Urinary bladder (tissue), 4 donors: ENCODE results near the gene TAF6. TPM values are rescaled to one million over a fixed set of nuclear protein-coding genes. Genes with fewer than 3 reads are reported as not detected.

ENCODE experiments used
- DNase-seq: peaks from one replicate; pipeline ENCODE4 v3.0.0-alpha.2; 2015; ENCODE audit errors: extremely low spot score
- H3K27ac ChIP-seq: one replicate; pipeline ENCODE4 v1.5.1; 2013; ENCODE audit warnings: low read depth, mild to moderate bottlenecking, moderate library complexity
- H3K36me3 ChIP-seq: one replicate; pipeline ENCODE4 v1.6.1; 2013; ENCODE audit warnings: mild to moderate bottlenecking, moderate library complexity; ENCODE audit not compliant: insufficient read depth
- H3K4me1 ChIP-seq: one replicate; pipeline ENCODE4 v1.6.1; 2013; ENCODE audit warnings: mild to moderate bottlenecking, moderate library complexity; ENCODE audit not compliant: insufficient read depth
- H3K4me3 ChIP-seq: one replicate; pipeline ENCODE4 v1.5.1; 2013; ENCODE audit warnings: low read depth, low read length
- WGBS: extraction: QIAGEN DNeasy Blood & Tissue Kit; methylation state at CpG from one replicate; pipeline ENCODE4 v1.1.7; 2013; 5-methylcytosine and 5-hydroxymethylcytosine counted together
- polyA plus RNA-seq: library from polyadenylated mRNA; stranded (reverse); fragments of 200-250 nt; gene quantifications from one replicate; pipeline ENCODE4 v1.2.3, GENCODE V29; 2013
- total RNA-seq: library from RNA; depleted of rRNA; stranded (reverse); fragments of >200 nt; gene quantifications from one replicate; pipeline ENCODE4 v1.2.3, GENCODE V29; 2014
- donor health status: healthy with polysubstance abuse.
- donor health status: healthy.

The TAF6 gene
- total RNA-seq (20.6 TPM), polyA plus RNA-seq (55.4 TPM)

- DNase-seq = peak; percentile 93
- under 1% methylated on average over 49 of the region's 49 CpGs for WGBS
- Histone ChIP-seq H3K4me3 (peak within 1 kb of the TSS; percentile 89), H3K36me3 (no peaks in the 10 kb centered on the region), H3K4me1 (no peaks in the 10 kb centered on the region), H3K27ac (peak within 1 kb of the TSS; percentile 40)
These were observed at the start of gene TAF6, which contains the start of gene CNPY4 for GRCh38 chr7:100119072-100119969. Gene TAF6, minus strand, starts transcription at chr7:100119358. Its CDS starts 5,149 bp downstream, at chr7:100114209. Gene CNPY4, plus strand, starts transcription at chr7:100119634. Its CDS starts 111 bp downstream, at chr7:100119745.

- Histone ChIP-seq H3K4me3 (peak overlapping the region; percentile 39), H3K36me3 (no peaks in the 10 kb centered on the region), H3K27ac (peak overlapping the region; percentile 63), H3K4me1 (no peaks in the 10 kb centered on the region)
- 4% methylated on average over 11 of the region's 11 CpGs for WGBS
- DNase-seq = no peak
These were observed 48.8 kb upstream of the TAF6 start for GRCh38 chr7:100167912-100168323.

- no peak overlapping the region for H3K27ac ChIP-seq
- WGBS = 48% methylated on average over 14 of the region's 14 CpGs
These were observed 48.1 kb upstream of the TAF6 start for GRCh38 chr7:100166970-100167911.

GRCh38 chr7:100166317-100166940, 47.3 kb upstream of the TAF6 start:
- no peaks in the 10 kb centered on the region for H3K36me3 ChIP-seq
- no peak overlapping the region for H3K27ac ChIP-seq
- WGBS = 78% methylated on average over 16 of the region's 16 CpGs
- H3K4me3 ChIP-seq = no peak overlapping the region
- H3K4me1 ChIP-seq = no peaks in the 10 kb centered on the region
- no peak for DNase-seq

More at GRCh38 chr7:100166970-100167911, 48.1 kb upstream of the TAF6 start:
- Histone ChIP-seq H3K4me3 (no peak overlapping the region), H3K4me1 (no peaks in the 10 kb centered on the region), H3K36me3 (no peaks in the 10 kb centered on the region)
- DNase-seq = no peak

DNA sequence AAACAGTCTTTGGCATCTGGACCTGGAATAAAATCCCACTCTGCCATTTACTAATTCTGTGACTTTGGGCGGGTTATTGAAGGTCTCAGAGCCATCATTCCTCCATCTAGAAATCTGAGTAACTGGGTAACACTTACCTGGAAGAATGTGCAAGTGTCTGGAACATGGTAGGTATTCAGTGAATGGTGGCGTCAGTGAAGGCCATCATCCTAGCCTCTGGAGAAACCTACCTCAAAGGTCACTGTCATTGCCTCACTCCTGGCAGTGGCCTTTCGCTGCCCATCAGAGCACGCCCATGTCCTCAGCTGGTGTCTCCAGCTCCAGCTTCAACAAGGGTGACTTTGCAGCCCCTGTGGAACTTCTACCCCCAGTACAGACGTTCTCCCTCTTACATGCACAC, 44.7 kb upstream of the TAF6 start:
- no peak for DNase-seq
- H3K4me1 ChIP-seq = no peaks in the 10 kb centered on the region
- H3K4me3 ChIP-seq = no peak overlapping the region
- no peak overlapping the region for H3K27ac ChIP-seq
- 94% methylated on average over 5 of the region's 5 CpGs for WGBS
- no peaks in the 10 kb centered on the region for H3K36me3 ChIP-seq

DNA sequence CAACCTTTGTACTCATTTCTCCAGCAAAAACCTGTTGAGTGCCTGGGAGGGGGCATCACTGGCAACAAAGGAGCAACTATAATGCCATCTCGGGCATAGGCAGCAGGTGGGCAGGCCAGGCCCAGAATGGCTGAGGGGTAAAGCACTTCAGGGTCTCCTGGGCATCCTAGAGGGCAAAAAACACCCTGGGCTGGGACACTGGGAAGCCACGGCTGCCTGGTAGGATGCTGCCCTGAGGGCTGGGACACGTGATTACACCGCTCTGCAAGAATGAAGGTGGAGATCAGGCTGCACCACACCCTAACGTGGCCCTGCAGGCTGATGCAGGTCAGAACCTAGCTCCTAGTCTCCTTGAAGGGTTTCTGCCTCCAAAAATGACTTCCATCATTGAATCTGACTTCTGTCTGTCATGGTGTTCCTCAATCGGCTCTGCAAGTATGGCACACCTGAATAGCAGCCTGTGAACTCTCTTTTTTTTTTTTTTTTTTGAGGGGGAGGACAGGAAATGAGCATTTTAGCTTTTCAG, 43.9 kb upstream of the TAF6 start:
- Histone ChIP-seq H3K27ac (no peak overlapping the region), H3K4me1 (peaks cover under 1% of the 10 kb centered on the region), H3K4me3 (no peak overlapping the region), H3K36me3 (no peaks in the 10 kb centered on the region)
- no peak for DNase-seq
- 69% methylated on average over 6 of the region's 6 CpGs for WGBS

DNA sequence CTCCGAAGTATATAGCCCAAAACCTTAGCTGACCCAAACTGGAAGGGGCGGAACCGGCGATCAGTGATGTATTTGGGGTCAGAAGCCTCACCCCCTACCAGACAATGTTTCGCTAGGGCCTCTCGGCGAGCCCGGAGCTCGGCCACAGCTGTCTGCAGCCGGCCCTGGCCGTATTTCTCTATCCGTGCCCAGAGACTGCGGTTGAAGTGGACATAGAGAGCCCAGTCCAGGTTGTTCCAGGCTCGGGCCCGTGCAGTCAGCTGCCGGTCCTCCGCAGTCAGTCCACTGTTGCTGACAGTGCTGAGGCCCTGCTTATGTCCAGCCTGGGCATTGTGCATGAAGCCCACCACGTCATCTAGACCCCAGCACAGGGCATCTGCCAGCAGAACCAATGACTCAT, 40.9 kb upstream of the TAF6 start:
- no peak for DNase-seq
- peaks cover 3% of the 10 kb centered on the region for H3K4me1 ChIP-seq
- H3K36me3 ChIP-seq = no peaks in the 10 kb centered on the region
- no peak overlapping the region for H3K27ac ChIP-seq
- H3K4me3 ChIP-seq = no peak overlapping the region
- WGBS = 93% methylated on average over 18 of the region's 18 CpGs

- Histone ChIP-seq H3K27ac (no peak overlapping the region), H3K4me1 (peaks cover 3% of the 10 kb centered on the region), H3K4me3 (peak overlapping the region; percentile 87), H3K36me3 (no peaks in the 10 kb centered on the region)
- DNase-seq = no peak
- WGBS = 63% methylated on average over 7 of the region's 7 CpGs
These were observed 40.0 kb upstream of the TAF6 start for GRCh38 chr7:100159099-100159623.

DNA sequence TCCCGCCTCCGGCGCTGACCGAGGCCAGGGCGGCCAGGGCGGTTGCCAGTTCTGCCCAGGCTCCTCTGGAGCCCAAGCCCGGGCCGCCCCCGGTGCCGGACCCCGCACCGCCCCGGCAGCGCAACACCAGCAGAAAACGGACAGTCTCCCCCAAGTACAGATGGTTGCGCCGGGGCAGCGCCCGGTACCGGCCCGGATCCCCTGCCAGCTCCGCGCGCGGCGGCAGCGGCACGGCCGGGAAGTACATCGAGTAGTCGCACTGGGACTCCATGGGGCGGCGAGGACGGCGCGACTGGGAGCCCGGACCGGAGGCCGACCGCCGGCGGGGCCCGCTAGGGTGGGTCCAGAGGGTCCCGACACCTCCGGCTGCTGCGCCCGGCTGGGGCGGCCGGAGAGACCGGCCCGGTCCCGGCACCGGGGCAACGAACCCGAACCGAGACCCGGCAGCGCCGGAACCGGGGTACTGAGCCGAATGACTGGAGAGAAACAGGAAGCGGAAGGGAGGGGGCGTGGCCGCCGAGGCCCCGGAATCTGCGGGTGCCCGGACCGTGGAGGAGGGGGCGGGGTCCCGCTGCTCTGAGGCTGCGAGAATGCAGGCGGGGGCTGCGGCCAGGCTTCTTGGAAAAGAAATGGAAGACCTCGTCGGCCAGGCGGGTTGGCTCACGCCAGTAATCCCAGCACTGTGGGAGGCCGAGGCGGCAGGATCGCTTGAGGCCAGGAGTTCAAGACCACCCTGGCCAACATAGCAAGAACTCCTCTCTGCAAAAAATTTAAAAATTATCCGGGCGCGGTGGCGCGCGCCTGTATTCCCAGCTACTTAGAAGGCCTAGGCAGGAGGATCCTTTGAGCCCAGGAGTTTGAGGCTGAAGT, 39.3 kb upstream of the TAF6 start, which contains the start of gene TRAPPC14:
Gene TRAPPC14 (minus strand): TSS at position 495 of the 870 bp plus-strand sequence. CDS start 224 bp downstream, at position 271.
- under 1% methylated on average over 87 of the region's 87 CpGs for WGBS
- Histone ChIP-seq H3K27ac (peak within 1 kb of the TSS; percentile 79), H3K36me3 (no peaks in the 10 kb centered on the region), H3K4me3 (peak within 1 kb of the TSS; percentile 87), H3K4me1 (peaks cover 3% of the 10 kb centered on the region)
- DNase-seq = peak; percentile 65

- Histone ChIP-seq H3K27ac (peak overlapping the region; percentile 52), H3K4me3 (peak overlapping the region; percentile 87), H3K4me1 (peaks cover 3% of the 10 kb centered on the region), H3K36me3 (no peaks in the 10 kb centered on the region)
- WGBS = 19% methylated on average over 32 of the region's 32 CpGs
- no peak for DNase-seq
These were observed 38.4 kb upstream of the TAF6 start for GRCh38 chr7:100157334-100158228.

GRCh38 chr7:100157069-100157333, 37.8 kb upstream of the TAF6 start:
- Histone ChIP-seq H3K4me3 (no peak overlapping the region), H3K4me1 (peaks cover 3% of the 10 kb centered on the region), H3K27ac (no peak overlapping the region), H3K36me3 (no peaks in the 10 kb centered on the region)
- WGBS = 75% methylated on average over 5 of the region's 5 CpGs
- DNase-seq = no peak
